HepG2 (cell line): ENCODE results near the gene HSPB7. TPM values are rescaled to one million over a fixed set of nuclear protein-coding genes. Genes with fewer than 3 reads are reported as not detected.

Source experiments
- ATAC-seq: fragments of 200-7000 bp; cut with Tn5 transposase; 3 replicates; pipeline ENCODE4 v1.9.1; 2020; ENCODE audit warnings: mild to moderate bottlenecking, moderate library complexity
- BruUV-seq: library from RNA; stranded (reverse); fragments of 400-500 nt; replicated peaks from 2 replicates; lab custom pipeline; 2021; lab: Mats Ljungman, UMichigan
- CTCF ChIA-PET: fragments of 300-600 bp; formaldehyde crosslinking; extraction: SDS; loops from one replicate; lab custom pipeline; 2021; ENCODE audit warnings: low total read pairs, inconsistent platforms, low intra/inter-chr PET ratio; lab: Yijun Ruan, JAX
- POLR2A ChIA-PET: fragments of 350-600 bp; sonication (Branson Sonifier 250); formaldehyde crosslinking; loops from one replicate; lab custom pipeline; 2020; ENCODE audit warnings: antibody characterized with exemption, inconsistent platforms; lab: Yijun Ruan, JAX
- DNase-seq: peaks from one replicate; pipeline ENCODE4 v3.0.0-alpha.2; 2015; ENCODE audit warnings: low spot score
- FAIRE-seq: peaks from 3 replicates; lab custom pipeline; 2011; peaks lifted over from hg19 to GRCh38; lab: Jason Lieb, UNC
- H2AFZ ChIP-seq: one replicate; pipeline ENCODE4 v1.6.1; 2011; ENCODE audit warnings: low read length, inconsistent platforms
- H3K27ac ChIP-seq: fragments of 300-600 bp; 3 replicates; pipeline ENCODE4 v1.8.0; 2011; ENCODE audit warnings: mixed run types, mild to moderate bottlenecking, mixed read lengths, low read length, inconsistent platforms; ENCODE audit not compliant: insufficient read depth; ENCODE audit errors: extremely low read length
- H3K27me3 ChIP-seq, 2 experiments: fragments of 200-600 bp in 1 of 2; 2 replicates in 1 of 2; 3 replicates in 1 of 2; pipeline versions ENCODE4 v1.6.0 to v1.8.0; 2011; ENCODE audit warnings: low read length in 2 of 2, mild to moderate bottlenecking in 2 of 2, moderate library complexity in 2 of 2, inconsistent platforms in 1 of 2; ENCODE audit not compliant: insufficient read depth in 2 of 2, control insufficient read depth in 1 of 2
- H3K36me3 ChIP-seq, 2 experiments: fragments of 200-600 bp in 1 of 2; replicated peaks in 1 of 2; 2 replicates in 1 of 2; 3 replicates in 1 of 2; pipeline versions ENCODE4 v1.5.1 to v1.8.0; 2011; ENCODE audit warnings: low read length in 2 of 2, inconsistent platforms in 1 of 2; ENCODE audit not compliant: insufficient read depth in 2 of 2, control insufficient read depth in 1 of 2
- H3K4me1 ChIP-seq: 2 replicates; pipeline ENCODE4 v1.5.1; 2012; ENCODE audit warnings: low read length, inconsistent platforms; ENCODE audit not compliant: insufficient read depth
- H3K4me2 ChIP-seq: 2 replicates; pipeline ENCODE4 v1.6.0; 2011; ENCODE audit warnings: low read depth, low read length, inconsistent platforms
- H3K4me3 ChIP-seq, 3 experiments: fragments of 200-600 bp in 1 of 3; sonication (generic), shearing (Covaris generic) in 1 of 3; replicated peaks in 1 of 3; 2 replicates each; pipeline ENCODE4 v1.5.1; 2011 to 2016; ENCODE audit warnings: low read length in 3 of 3, inconsistent platforms in 2 of 3, low read depth in 2 of 3, mild to moderate bottlenecking in 2 of 3, control low read depth in 1 of 3, mixed read lengths in 1 of 3; ENCODE audit not compliant: insufficient read depth in 1 of 3
- H3K79me2 ChIP-seq: one replicate; pipeline ENCODE4 v1.6.1; 2011; ENCODE audit warnings: low read length, inconsistent platforms; ENCODE audit not compliant: insufficient read depth
- H3K9ac ChIP-seq: 2 replicates; pipeline ENCODE4 v1.6.0; 2011; ENCODE audit warnings: mild to moderate bottlenecking, low read depth, low read length, inconsistent platforms; ENCODE audit not compliant: insufficient read depth
- H3K9me3 ChIP-seq: 2 replicates; pipeline ENCODE4 v1.5.1; 2012; ENCODE audit warnings: mild to moderate bottlenecking, low read length
- H4K20me1 ChIP-seq: 2 replicates; pipeline ENCODE4 v1.6.0; 2011; ENCODE audit warnings: inconsistent platforms, mild to moderate bottlenecking, low read length, moderate library complexity; ENCODE audit not compliant: insufficient read depth
- ARID4A ChIP-seq: sonication (generic); formaldehyde crosslinking; IDR thresholded peaks from 2 replicates; pipeline ENCODE4 v1.5.0; 2020; ENCODE audit warnings: mild to moderate bottlenecking, missing genetic modification reagents, borderline replicate concordance
- BCLAF1 ChIP-seq: fragments of 450-650 bp; IDR thresholded peaks from 2 replicates; pipeline ENCODE4 v1.6.1; 2017; ENCODE audit warnings: mild to moderate bottlenecking
- HNRNPL ChIP-seq: fragments of 200-400 bp; formaldehyde crosslinking; IDR thresholded peaks from 2 replicates; pipeline ENCODE4 v1.6.1; 2017; ENCODE audit warnings: mild to moderate bottlenecking, low read depth, low read length
- MYC ChIP-seq: sonication (generic); formaldehyde crosslinking; IDR thresholded peaks from 2 replicates; pipeline ENCODE4 v1.9.0; 2021; ENCODE audit warnings: missing genetic modification reagents, borderline replicate concordance
- NR2C2 ChIP-seq: sonication (generic); formaldehyde crosslinking; IDR thresholded peaks from 2 replicates; pipeline ENCODE4 v1.4.0; 2020; ENCODE audit warnings: missing genetic modification reagents, mild to moderate bottlenecking, moderate library complexity, borderline replicate concordance
- STAT6 ChIP-seq: sonication (generic); formaldehyde crosslinking; IDR thresholded peaks from 2 replicates; pipeline ENCODE4 v1.4.0; 2020; ENCODE audit warnings: missing genetic modification reagents, mild to moderate bottlenecking, borderline replicate concordance
- TFE3 ChIP-seq: IDR thresholded peaks from 2 replicates; pipeline ENCODE4 v1.6.1; 2016
- ZNF768 ChIP-seq: sonication (generic); formaldehyde crosslinking; IDR thresholded peaks from 2 replicates; pipeline ENCODE4 v1.4.0; 2020; ENCODE audit warnings: missing genetic modification reagents
- ZNF777 ChIP-seq: sonication (generic); formaldehyde crosslinking; IDR thresholded peaks from 2 replicates; pipeline ENCODE4 v1.4.0; 2020; ENCODE audit warnings: missing genetic modification reagents
- WGBS: methylation state at CpG from one replicate; pipeline ENCODE4 v1.1.6; 2017; ENCODE audit warnings: low lambda C conversion rate; 5-methylcytosine and 5-hydroxymethylcytosine counted together
- in situ Hi-C: cut with HindIII; loops from 2 replicates; pipeline ENCODE4 v1.10.0; 2017; ENCODE audit warnings: low pct_unique_long_range_greater_than_20kb; ENCODE audit not compliant: extremely low pct_ligation_motif_present
- intact Hi-C: fragments of 100-400 bp; cut with micrococcal nuclease; formaldehyde crosslinking; loops from one replicate; pipeline ENCODE4 v1.10.0; 2022; ENCODE audit not compliant: unreplicated experiment
- polyA plus RNA-seq, 8 experiments: library from polyadenylated mRNA; depleted of rRNA in 3 of 8; stranded (reverse) in 7 of 8; unstranded in 1 of 8; fragments of >200 nt; fragmentation: Illumina TruSeq in 4 of 8; extraction: Trizol in 4 of 8; gene quantifications; 2 replicates each; pipeline versions ENCODE4 v1.2.1 to v1.2.3, GENCODE V29; 2011 to 2016; ENCODE audit warnings: low read depth in 4 of 8, missing spikeins in 1 of 8, mixed read lengths in 1 of 8; ENCODE audit not compliant: insufficient read depth in 1 of 8
- total RNA-seq, 5 experiments: library from RNA; depleted of rRNA; stranded (reverse); fragments of >200 nt; fragmentation: Illumina TruSeq; extraction: Trizol; gene quantifications; 2 replicates each; pipeline ENCODE4 v1.2.3, GENCODE V29; 2016; ENCODE audit warnings: low read depth in 1 of 5

Gene HSPB7
- total and polyA plus RNA-seq, 2 of the 13 experiments (the other 11 are each of a cell fraction or from before 2014, with no cell fraction given): 0.20 TPM; not detected in 1

GRCh38 chr1:16014509-16015482, 3.0 kb downstream of the HSPB7 start:
- Histone ChIP-seq H3K4me2 (peak overlapping the region; percentile 71), H3K36me3 (no peaks in the 10 kb centered on the region), H3K9ac (no peak overlapping the region; the same call in 1 of the 2 replicates), H3K4me1 (peaks cover 73% of the 10 kb centered on the region), H3K27me3 (peaks cover 9 to 63% of the 10 kb centered on the region in 2 experiments; a peak in 4 of 5 replicates), H3K4me3 (peak overlapping the region in 2 of 3 experiments; percentile 26 to 63; a peak in 3 of 6 replicates), H3K27ac (no peak overlapping the region), H3K9me3 (no peaks in the 10 kb centered on the region), H2AFZ (no peak overlapping the region), H3K79me2 (no peaks in the 10 kb centered on the region), H4K20me1 (peaks cover under 1% of the 10 kb centered on the region; the same call in 1 of the 2 replicates)
- intact Hi-C loops: no loop called here
- DNase-seq: no peak
- in situ Hi-C loops: loop anchor here (5.0 kb wide), 1 partner anchor 33 kb away; no protein-coding TSS in a partner anchor
- ATAC-seq: peak; percentile 9; the same call in 1 of the 3 replicates
- WGBS: 24% methylated on average over 7 of the region's 17 CpGs
- BruUV-seq: no TSS peak
- ChIA-PET POLR2A (interaction anchor here (1.0 kb wide), 1 partner anchor 214 kb away, joined by 3 read pairs; no protein-coding TSS in a partner anchor), CTCF (no interaction called here)
- no peak for FAIRE-seq
- TF ChIP-seq ARID4A (0 out of 2 replicates have a peak, but pooled peaks have one; percentile 19), HNRNPL (peak; percentile 91), ZNF777 (CRISPR knock-in tag) (no peak), BCLAF1 (no peak), MYC (CRISPR knock-in tag) (peak; percentile 70; the same call in 1 of the 2 replicates), NR2C2 (CRISPR knock-in tag) (no peak), TFE3 (CRISPR knock-in tag) (peak; percentile 47; the same call in 1 of the 2 replicates), ZNF768 (0 out of 2 replicates have a peak, but pooled peaks have one; percentile 21), STAT6 (no peak)
